Gastroesophageal sphincter (tissue), 4 donors: ENCODE measurements around the gene ZP1. TPM values are rescaled to one million over a fixed set of nuclear protein-coding genes. Genes with fewer than 3 reads are reported as not detected.

Experiments used
- ATAC-seq: fragments of 150-250 bp; one replicate; pipeline ENCODE4 v1.9.1; 2016; ENCODE audit warnings: mild to moderate bottlenecking, moderate library complexity
- H3K27ac ChIP-seq, 4 donors: fragments of 200-600 bp; sonication (generic) in 3 of 4; 1 replicate in 3 of 4; 2 replicates in 1 of 4; pipeline ENCODE4 v1.5.1; 2016 to 2019
- H3K27me3 ChIP-seq: fragments of 200-600 bp; sonication (generic); one replicate; pipeline ENCODE4 v1.5.1; 2019
- H3K36me3 ChIP-seq, 2 donors: fragments of 200-600 bp; sonication (generic); one replicate each; pipeline ENCODE4 v1.5.1; 2019; ENCODE audit warnings: control low read depth in 1 of 2
- H3K4me1 ChIP-seq, 3 donors: fragments of 200-600 bp; sonication (generic); 1 replicate in 2 of 3; 2 replicates in 1 of 3; pipeline ENCODE4 v1.5.1; 2016 to 2019; ENCODE audit warnings: control low read depth in 2 of 3
- H3K4me3 ChIP-seq, 2 donors: fragments of 200-600 bp; sonication (generic); one replicate each; pipeline ENCODE4 v1.5.1; 2019; ENCODE audit warnings: mild to moderate bottlenecking in 1 of 2, moderate library complexity in 1 of 2
- H3K9me3 ChIP-seq, 3 donors: fragments of 200-600 bp; sonication (generic); one replicate each; pipeline ENCODE4 v1.5.1; 2017 to 2019; ENCODE audit warnings: control low read depth in 2 of 3
- EP300 ChIP-seq: sonication (generic); formaldehyde crosslinking; IDR thresholded peaks from one replicate; pipeline ENCODE4 v1.6.1; 2017; ENCODE audit warnings: antibody characterized with exemption, mild to moderate bottlenecking
- POLR2A ChIP-seq, 2 donors: fragments of 450-650 bp; IDR thresholded peaks; one replicate each; pipeline ENCODE4 v1.6.1; 2017; ENCODE audit warnings: antibody characterized with exemption in 2 of 2, mild to moderate bottlenecking in 2 of 2, moderate library complexity in 1 of 2
- POLR2AphosphoS5 ChIP-seq: sonication (generic); formaldehyde crosslinking; IDR thresholded peaks from one replicate; pipeline ENCODE4 v1.6.1; 2017; ENCODE audit warnings: antibody characterized with exemption
- WGBS, 2 donors: methylation state at CpG; one replicate each; pipeline ENCODE4 v1.1.5; 2018; ENCODE audit warnings: low coverage in 1 of 2; 5-methylcytosine and 5-hydroxymethylcytosine counted together
- total RNA-seq, 4 donors: library from RNA; depleted of rRNA; stranded (reverse); fragments of >200 nt; gene quantifications; one replicate each; pipeline ENCODE4 v1.1.0, GENCODE V29; 2016
- TF ChIP-seq, protein P1 (sequence below), 4 experiments: fragments of 200-600 bp in 2 of 4; fragments of 450-650 bp in 2 of 4; sonication (generic) in 1 of 4; IDR thresholded peaks; one replicate each; pipeline ENCODE4 v1.5.1; 2017 to 2019; ENCODE audit warnings: antibody characterized with exemption in 4 of 4, mild to moderate bottlenecking in 2 of 4, moderate library complexity in 2 of 4

Gene ZP1
- total RNA-seq, 4 donors from 2014 or later, result not detected

DNA sequence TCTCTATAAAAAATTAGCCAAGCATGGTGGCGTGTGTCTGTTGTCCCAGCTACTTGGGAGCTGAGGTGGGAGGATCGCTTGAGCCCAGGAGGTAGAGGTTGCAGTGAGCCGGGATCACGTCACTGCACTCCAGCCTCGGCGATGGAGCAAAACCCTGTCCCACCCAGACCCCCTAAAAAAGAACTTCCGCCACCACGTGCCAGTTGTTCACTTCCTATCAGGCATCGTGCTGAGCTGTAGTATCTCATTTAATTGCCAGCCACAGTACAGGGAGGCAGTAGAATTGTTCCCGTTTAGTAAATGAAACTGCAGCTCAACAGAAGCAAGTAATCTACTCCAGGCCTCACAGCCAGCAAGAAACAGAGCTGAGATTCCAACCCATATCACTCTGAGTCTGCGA is 53.9 kb downstream of the ZP1 start:
- H3K4me3 ChIP-seq, result no peak overlapping the region
- peaks cover 25% of the 10 kb centered on the region for H3K27me3 ChIP-seq
- peaks cover 0 to 40% of the 10 kb centered on the region in 2 donors for H3K36me3 ChIP-seq
- no peaks in the 10 kb centered on the region for H3K9me3 ChIP-seq
- ATAC-seq, result no peak
- H3K27ac ChIP-seq, result no peak overlapping the region
- H3K4me1 ChIP-seq, result peaks cover 0 to 70% (median 22%) of the 10 kb centered on the region in 3 donors
- TF ChIP-seq POLR2AphosphoS5 (no peak), POLR2A (IDR thresholded peaks at IDR 0.05) (no peak), EP300 (no peak)
- TF ChIP-seq, protein P1, sequence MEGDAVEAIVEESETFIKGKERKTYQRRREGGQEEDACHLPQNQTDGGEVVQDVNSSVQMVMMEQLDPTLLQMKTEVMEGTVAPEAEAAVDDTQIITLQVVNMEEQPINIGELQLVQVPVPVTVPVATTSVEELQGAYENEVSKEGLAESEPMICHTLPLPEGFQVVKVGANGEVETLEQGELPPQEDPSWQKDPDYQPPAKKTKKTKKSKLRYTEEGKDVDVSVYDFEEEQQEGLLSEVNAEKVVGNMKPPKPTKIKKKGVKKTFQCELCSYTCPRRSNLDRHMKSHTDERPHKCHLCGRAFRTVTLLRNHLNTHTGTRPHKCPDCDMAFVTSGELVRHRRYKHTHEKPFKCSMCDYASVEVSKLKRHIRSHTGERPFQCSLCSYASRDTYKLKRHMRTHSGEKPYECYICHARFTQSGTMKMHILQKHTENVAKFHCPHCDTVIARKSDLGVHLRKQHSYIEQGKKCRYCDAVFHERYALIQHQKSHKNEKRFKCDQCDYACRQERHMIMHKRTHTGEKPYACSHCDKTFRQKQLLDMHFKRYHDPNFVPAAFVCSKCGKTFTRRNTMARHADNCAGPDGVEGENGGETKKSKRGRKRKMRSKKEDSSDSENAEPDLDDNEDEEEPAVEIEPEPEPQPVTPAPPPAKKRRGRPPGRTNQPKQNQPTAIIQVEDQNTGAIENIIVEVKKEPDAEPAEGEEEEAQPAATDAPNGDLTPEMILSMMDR (IDR thresholded peaks at IDR 0.05), result no peak
- WGBS, 2 donors, result 96% methylated on average over 7 of the region's 11 CpGs; no CpG with 5 or more reads in 1 of the 2 donors

DNA sequence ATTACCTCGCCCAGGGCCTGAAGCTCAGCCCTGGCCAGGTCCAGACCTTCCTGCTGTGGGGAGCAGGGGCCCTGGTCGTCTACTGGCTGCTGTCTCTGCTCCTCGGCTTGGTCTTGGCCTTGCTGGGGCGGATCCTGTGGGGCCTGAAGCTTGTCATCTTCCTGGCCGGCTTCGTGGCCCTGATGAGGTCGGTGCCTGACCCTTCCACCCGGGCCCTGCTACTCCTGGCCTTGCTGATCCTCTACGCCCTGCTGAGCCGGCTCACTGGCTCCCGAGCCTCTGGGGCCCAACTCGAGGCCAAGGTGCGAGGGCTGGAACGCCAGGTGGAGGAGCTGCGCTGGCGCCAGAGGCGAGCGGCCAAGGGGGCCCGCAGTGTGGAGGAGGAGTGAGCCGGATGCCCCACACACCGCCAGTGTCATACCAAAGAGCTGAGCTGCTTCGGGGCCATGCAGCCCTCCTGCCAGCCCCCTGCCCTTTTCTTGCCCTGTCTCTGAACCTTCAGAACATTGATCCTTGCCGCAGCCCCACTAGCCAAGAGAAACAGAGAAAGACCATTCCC is 54.5 kb downstream of the ZP1 start:
- Histone ChIP-seq H3K36me3 (peaks cover 0 to 40% of the 10 kb centered on the region in 2 donors), H3K4me3 (no peak overlapping the region), H3K4me1 (peaks cover 0 to 64% (median 17%) of the 10 kb centered on the region in 3 donors), H3K27me3 (peaks cover 31% of the 10 kb centered on the region), H3K27ac (no peak overlapping the region), H3K9me3 (no peaks in the 10 kb centered on the region)
- 57% methylated on average over 2 of the region's 23 CpGs; no CpG with 5 or more reads in 1 of the 2 donors for WGBS, 2 donors
- no peak for ATAC-seq
- TF ChIP-seq POLR2AphosphoS5, result no peak
- no peak for TF ChIP-seq EP300
- no peak for TF ChIP-seq POLR2A (IDR thresholded peaks at IDR 0.05)
- TF ChIP-seq, protein P1 (IDR thresholded peaks at IDR 0.05), result no peak

DNA sequence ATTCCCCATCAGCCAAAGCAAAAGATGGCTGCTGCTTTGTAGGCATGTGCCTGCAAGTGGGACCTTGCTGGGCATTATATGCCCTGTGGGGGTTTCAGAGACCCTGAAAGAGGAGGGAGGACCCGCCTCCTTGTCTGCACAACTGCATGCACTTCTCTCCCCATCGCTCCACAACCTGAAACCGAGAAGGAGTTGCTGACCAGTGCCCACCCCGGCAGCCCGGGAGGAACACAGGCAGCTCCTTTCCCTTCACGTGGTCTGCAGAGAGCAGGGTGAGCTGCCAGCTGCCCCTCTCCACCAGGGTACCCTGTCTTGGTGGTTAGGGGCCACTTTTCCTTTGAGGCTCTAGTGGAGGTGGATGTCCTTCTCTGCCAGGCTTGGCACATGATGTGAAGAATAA is 55.6 kb downstream of the ZP1 start:
- H3K9me3 ChIP-seq, result no peaks in the 10 kb centered on the region
- H3K27me3 ChIP-seq, result peaks cover 41% of the 10 kb centered on the region
- ATAC-seq, result no peak
- peaks cover 0 to 54% (median 16%) of the 10 kb centered on the region in 3 donors for H3K4me1 ChIP-seq
- H3K36me3 ChIP-seq, result peaks cover 0 to 40% of the 10 kb centered on the region in 2 donors
- 80% methylated on average over 1 of the region's 6 CpGs; no CpG with 5 or more reads in 1 of the 2 donors for WGBS, 2 donors
- H3K27ac ChIP-seq, result no peak overlapping the region
- H3K4me3 ChIP-seq, result no peak overlapping the region
- TF ChIP-seq, protein P1 (IDR thresholded peaks at IDR 0.05), result no peak
- TF ChIP-seq POLR2AphosphoS5, result no peak
- TF ChIP-seq EP300, result no peak
- TF ChIP-seq POLR2A (IDR thresholded peaks at IDR 0.05), result no peak

DNA sequence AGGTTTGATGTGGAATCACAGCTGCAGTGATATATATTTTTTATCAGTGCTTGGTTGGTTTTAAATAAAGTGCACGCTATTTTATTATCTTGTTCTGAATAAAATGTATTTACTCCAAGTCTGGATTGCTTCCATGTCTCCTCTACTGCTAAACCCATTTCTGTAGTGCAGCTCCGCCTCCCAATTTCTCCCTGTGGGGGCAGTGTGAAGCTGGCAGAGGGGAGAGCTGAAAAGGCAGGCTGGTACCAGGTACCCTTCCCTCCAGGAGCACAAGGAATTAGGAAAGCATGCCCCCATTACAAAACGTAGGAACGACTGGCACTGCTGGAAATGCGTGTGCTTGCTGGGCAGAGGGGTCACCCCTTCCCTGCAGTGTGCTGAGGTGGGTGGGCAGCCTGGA is 56.0 kb downstream of the ZP1 start:
- Histone ChIP-seq H3K4me3 (no peak overlapping the region), H3K4me1 (peaks cover 0 to 49% (median 16%) of the 10 kb centered on the region in 3 donors), H3K27ac (no peak overlapping the region), H3K27me3 (peaks cover 41% of the 10 kb centered on the region), H3K36me3 (peaks cover 0 to 40% of the 10 kb centered on the region in 2 donors), H3K9me3 (no peaks in the 10 kb centered on the region)
- WGBS, 2 donors, result 40 to 63% methylated on average over 1 of the region's 5 CpGs
- TF ChIP-seq POLR2AphosphoS5, result no peak
- TF ChIP-seq POLR2A (IDR thresholded peaks at IDR 0.05), result no peak
- TF ChIP-seq, protein P1 (IDR thresholded peaks at IDR 0.05), result no peak
- no peak for TF ChIP-seq EP300
- no peak for ATAC-seq

DNA sequence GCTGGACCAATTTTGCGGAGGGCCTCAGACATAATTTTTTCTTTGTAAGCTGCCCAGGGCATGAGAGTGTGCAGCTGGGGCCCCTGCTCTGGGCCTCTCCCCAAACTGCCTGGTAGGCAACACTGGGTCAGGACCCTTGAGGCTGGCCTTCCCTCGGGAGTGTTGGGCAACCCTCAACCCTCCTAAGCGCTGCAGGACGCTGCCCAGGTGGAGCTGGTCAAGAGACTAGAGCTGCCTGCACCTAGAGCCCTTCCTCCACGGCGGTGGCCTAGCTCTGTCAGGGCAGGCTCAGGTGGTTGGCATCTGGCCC is 56.4 kb downstream of the ZP1 start:
- no peak for ATAC-seq
- no peak for TF ChIP-seq POLR2A (IDR thresholded peaks at IDR 0.05)
- no peak for TF ChIP-seq EP300
- no peak for TF ChIP-seq POLR2AphosphoS5
- TF ChIP-seq, protein P1 (IDR thresholded peaks at IDR 0.05), result no peak
- Histone ChIP-seq H3K9me3 (no peaks in the 10 kb centered on the region), H3K27me3 (peaks cover 41% of the 10 kb centered on the region), H3K36me3 (peaks cover 0 to 44% of the 10 kb centered on the region in 2 donors), H3K4me3 (peak overlapping the region in 1 of 2 donors; percentile 66), H3K27ac (no peak overlapping the region), H3K4me1 (peaks cover 0 to 45% (median 16%) of the 10 kb centered on the region in 3 donors)
- WGBS, 2 donors, result 10% methylated on average over 2 of the region's 6 CpGs; no CpG with 5 or more reads in 1 of the 2 donors
